ENCODE measurements around the gene VSTM5.

DNA sequence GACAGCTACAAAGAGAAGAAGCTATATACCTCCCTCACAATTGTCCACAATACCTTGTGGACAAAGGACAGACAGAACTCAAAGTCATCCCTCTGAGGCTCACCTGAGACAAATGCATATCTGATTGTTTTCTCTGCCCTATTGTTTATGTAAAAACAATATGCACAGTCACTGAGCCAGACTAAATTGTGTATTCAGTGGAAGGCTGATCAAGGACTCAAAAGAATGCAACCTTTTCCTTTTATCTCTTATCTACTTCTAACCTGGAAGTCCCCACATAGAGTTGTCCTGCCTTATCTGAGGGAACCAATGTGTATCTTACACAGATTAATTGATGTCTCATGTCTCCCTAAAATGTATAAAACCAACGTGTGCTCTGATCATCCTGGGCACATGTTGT, 80.3 kb downstream of the VSTM5 start:
- no peak for TF ChIP-seq CTCF (IDR thresholded peaks at IDR 0.05)
- no peak for TF ChIP-seq POLR2A (IDR thresholded peaks at IDR 0.05)

All from sigmoid colon (tissue), 3 donors.